DND-41 (cell line): ENCODE results near the gene CCSER2.

Source experiments
- EZH2 ChIP-seq: IDR thresholded peaks from 3 replicates; pipeline ENCODE4 v1.6.1; 2012; ENCODE audit warnings: borderline replicate concordance, low read depth, mild to moderate bottlenecking, moderate library complexity, low read length, inconsistent platforms; ENCODE audit not compliant: severe bottlenecking
- TF ChIP-seq, protein P1 (sequence below): IDR thresholded peaks from 2 replicates; pipeline ENCODE4 v1.5.1; 2012; ENCODE audit warnings: borderline replicate concordance, low read length, moderate library complexity, mild to moderate bottlenecking; ENCODE audit not compliant: poor library complexity, severe bottlenecking; ENCODE audit errors: extremely low read depth

GRCh38 chr10:84348447-84348846, 20.1 kb downstream of the CCSER2 start:
- TF ChIP-seq, protein P1, sequence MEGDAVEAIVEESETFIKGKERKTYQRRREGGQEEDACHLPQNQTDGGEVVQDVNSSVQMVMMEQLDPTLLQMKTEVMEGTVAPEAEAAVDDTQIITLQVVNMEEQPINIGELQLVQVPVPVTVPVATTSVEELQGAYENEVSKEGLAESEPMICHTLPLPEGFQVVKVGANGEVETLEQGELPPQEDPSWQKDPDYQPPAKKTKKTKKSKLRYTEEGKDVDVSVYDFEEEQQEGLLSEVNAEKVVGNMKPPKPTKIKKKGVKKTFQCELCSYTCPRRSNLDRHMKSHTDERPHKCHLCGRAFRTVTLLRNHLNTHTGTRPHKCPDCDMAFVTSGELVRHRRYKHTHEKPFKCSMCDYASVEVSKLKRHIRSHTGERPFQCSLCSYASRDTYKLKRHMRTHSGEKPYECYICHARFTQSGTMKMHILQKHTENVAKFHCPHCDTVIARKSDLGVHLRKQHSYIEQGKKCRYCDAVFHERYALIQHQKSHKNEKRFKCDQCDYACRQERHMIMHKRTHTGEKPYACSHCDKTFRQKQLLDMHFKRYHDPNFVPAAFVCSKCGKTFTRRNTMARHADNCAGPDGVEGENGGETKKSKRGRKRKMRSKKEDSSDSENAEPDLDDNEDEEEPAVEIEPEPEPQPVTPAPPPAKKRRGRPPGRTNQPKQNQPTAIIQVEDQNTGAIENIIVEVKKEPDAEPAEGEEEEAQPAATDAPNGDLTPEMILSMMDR: no peak
- TF ChIP-seq EZH2: no peak
